K562 (cell line): ENCODE results near the gene PFDN2. TPM values are rescaled to one million over a fixed set of nuclear protein-coding genes. Genes with fewer than 3 reads are reported as not detected.

ENCODE experiments used
- ARID1B ChIP-seq: fragments of 450-650 bp; IDR thresholded peaks from 2 replicates; pipeline ENCODE4 v1.6.1; 2016; ENCODE audit warnings: antibody characterized with exemption, mild to moderate bottlenecking, inconsistent platforms
- E2F3 ChIP-seq: fragments of 250-450 bp; sonication (Bioruptor Pico); IDR thresholded peaks from 2 replicates; pipeline ENCODE4 v1.4.0; 2020; ENCODE audit warnings: mild to moderate bottlenecking
- ELK3 ChIP-seq: fragments of 450-650 bp; formaldehyde crosslinking; IDR thresholded peaks from 2 replicates; pipeline ENCODE4 v1.4.0; 2020; ENCODE audit warnings: mild to moderate bottlenecking
- EP400 ChIP-seq: fragments of 450-650 bp; IDR thresholded peaks from 2 replicates; pipeline ENCODE4 v1.6.1; 2017; ENCODE audit warnings: antibody characterized with exemption, mild to moderate bottlenecking, moderate library complexity
- FOXP1 ChIP-seq: sonication (generic); formaldehyde crosslinking; IDR thresholded peaks from 2 replicates; pipeline ENCODE4 v1.8.0; 2022; ENCODE audit warnings: mild to moderate bottlenecking, missing genetic modification reagents
- HMGN3 ChIP-seq: IDR thresholded peaks from 2 replicates; pipeline ENCODE4 v1.6.1; 2011; ENCODE audit warnings: borderline replicate concordance, low read depth, mild to moderate bottlenecking, mixed read lengths, low read length; ENCODE audit not compliant: insufficient read length; ENCODE audit errors: extremely low read depth
- HSF4 ChIP-seq: fragments of 250-450 bp; sonication (Bioruptor Pico); IDR thresholded peaks from 2 replicates; pipeline ENCODE4 v2.1.2; 2022; ENCODE audit warnings: mild to moderate bottlenecking, moderate library complexity, borderline replicate concordance
- ILK ChIP-seq: fragments of 450-650 bp; IDR thresholded peaks from 2 replicates; pipeline ENCODE4 v1.6.1; 2016; ENCODE audit warnings: missing genetic modification characterization, low read depth, mild to moderate bottlenecking, missing compliant biosample characterization, moderate library complexity, borderline replicate concordance
- IRF2 ChIP-seq: sonication (generic); formaldehyde crosslinking; IDR thresholded peaks from 2 replicates; pipeline ENCODE4 v1.8.1; 2022; ENCODE audit warnings: mild to moderate bottlenecking, missing genetic modification reagents
- L3MBTL2 ChIP-seq: fragments of 450-650 bp; IDR thresholded peaks from 2 replicates; pipeline ENCODE4 v1.6.1; 2016; ENCODE audit warnings: mild to moderate bottlenecking, moderate library complexity
- OTX1 ChIP-seq: fragments of 450-650 bp; formaldehyde crosslinking; IDR thresholded peaks from 2 replicates; pipeline ENCODE4 v1.4.0; 2022; ENCODE audit warnings: mild to moderate bottlenecking
- PCBP1 ChIP-seq: fragments of 200-400 bp; formaldehyde crosslinking; IDR thresholded peaks from 2 replicates; pipeline ENCODE4 v1.6.1; 2018; ENCODE audit warnings: mild to moderate bottlenecking, low read depth, low read length; ENCODE audit not compliant: poor library complexity, severe bottlenecking
- PHB ChIP-seq: fragments of 250-450 bp; sonication (Bioruptor Pico); IDR thresholded peaks from 2 replicates; pipeline ENCODE4 v1.5.0; 2021
- RBFOX2 ChIP-seq: fragments of 200-400 bp; formaldehyde crosslinking; IDR thresholded peaks from 2 replicates; pipeline ENCODE4 v1.6.1; 2017; ENCODE audit warnings: low read depth, mild to moderate bottlenecking, low read length, moderate library complexity
- RBM39 ChIP-seq: fragments of 200-400 bp; formaldehyde crosslinking; optimal IDR thresholded peaks from 2 replicates; pipeline ENCODE3; 2018; ENCODE audit warnings: low read depth, low read length
- TAF9B ChIP-seq: fragments of 450-650 bp; IDR thresholded peaks from 2 replicates; pipeline ENCODE4 v1.6.1; 2018; ENCODE audit warnings: mild to moderate bottlenecking; ENCODE audit not compliant: partially characterized antibody
- TBP ChIP-seq: optimal IDR thresholded peaks from 2 replicates; pipeline ENCODE3; 2011; ENCODE audit warnings: low read depth, low read length, improper control_type of control experiment
- TCF3 ChIP-seq: sonication (generic); formaldehyde crosslinking; IDR thresholded peaks from 2 replicates; pipeline ENCODE4 v1.4.0; 2020; ENCODE audit warnings: mild to moderate bottlenecking, missing genetic modification reagents
- YY1 ChIP-seq, 3 experiments: IDR thresholded peaks; 2 replicates each; pipeline ENCODE4 v1.6.1; 2011; ENCODE audit warnings: low read length in 2 of 3, mild to moderate bottlenecking in 2 of 3, moderate library complexity in 2 of 3, borderline replicate concordance in 1 of 3, control low read depth in 1 of 3, low read depth in 1 of 3; ENCODE audit not compliant: insufficient read depth in 3 of 3, insufficient replicate concordance in 2 of 3, control insufficient read depth in 1 of 3, insufficient read length in 1 of 3; ENCODE audit errors: extremely low read depth in 1 of 3
- ZNF124 ChIP-seq: sonication (generic); formaldehyde crosslinking; IDR thresholded peaks from 2 replicates; pipeline ENCODE4 v1.8.1; 2022; ENCODE audit warnings: missing genetic modification reagents
- polyA plus RNA-seq, 8 experiments: library from polyadenylated mRNA; depleted of rRNA in 4 of 8; stranded (reverse) in 5 of 8; unstranded in 3 of 8; fragments of >200 nt; fragmentation: Nextera tagmentation in 2 of 8; fragmentation: Illumina TruSeq in 1 of 8; extraction: Ambion mirVana in 2 of 8; extraction: Trizol in 1 of 8; gene quantifications; 2 replicates each; pipeline versions ENCODE4 v1.2.1 to v1.2.3, GENCODE V29; 2011 to 2014; ENCODE audit warnings: inconsistent platforms in 1 of 8, missing spikeins in 1 of 8
- total RNA-seq, 7 experiments: library from RNA; depleted of rRNA in 6 of 7; stranded (reverse); fragments of >200 nt in 6 of 7; fragmentation: Illumina TruSeq in 2 of 7; extraction: Trizol in 2 of 7; gene quantifications; 2 replicates each; pipeline versions ENCODE4 v1.2.1 to v1.2.3, GENCODE V29; 2011 to 2021; ENCODE audit warnings: low replicate concordance in 1 of 7
- TF ChIP-seq, protein P1 (sequence below): sonication (generic); formaldehyde crosslinking; IDR thresholded peaks from 2 replicates; pipeline ENCODE4 v1.8.0; 2022; ENCODE audit warnings: mild to moderate bottlenecking, missing genetic modification reagents, borderline replicate concordance
- TF ChIP-seq, protein P2 (sequence below): IDR thresholded peaks from 2 replicates; pipeline ENCODE4 v1.6.1; 2011; ENCODE audit warnings: borderline replicate concordance, low read depth, mild to moderate bottlenecking, moderate library complexity, low read length; ENCODE audit not compliant: insufficient read depth, poor library complexity, severe bottlenecking

The PFDN2 gene
- total and polyA plus RNA-seq, 9 of the 15 experiments (the other 6 are each of a cell fraction or from before 2014, with no cell fraction given): 50.2 to 361 (median 144) TPM

- TF ChIP-seq HSF4 (CRISPR knock-in tag) (peak; percentile 50; the same call in 1 of the 2 replicates), ZNF124 (CRISPR knock-in tag) (no peak), IRF2 (no peak), ILK (tag) (no peak), ARID1B (no peak), RBFOX2 (peak; percentile 79), FOXP1 (CRISPR knock-in tag) (peak; percentile 91), E2F3 (no peak), YY1 (IDR thresholded peaks at IDR 0.05; ENCODE audit: borderline replicate concordance in 1 of 3, control insufficient read depth in 1 of 3, extremely low read depth in 1 of 3, insufficient read depth in 3 of 3, insufficient read length in 1 of 3, insufficient replicate concordance in 2 of 3, low read depth in 1 of 3, low read length in 2 of 3) (peak; percentile 97 to 100 (median 99)), L3MBTL2 (peak; percentile 48), ELK3 (CRISPR knock-in tag) (no peak), RBM39 (no peak), TBP (peak; percentile 97), EP400 (peak; percentile 99), TAF9B (peak; percentile 98), HMGN3 (no peak), PHB (CRISPR knock-in tag) (no peak), TCF3 (CRISPR knock-in tag) (no peak), PCBP1 (no peak), OTX1 (CRISPR knock-in tag) (peak; percentile 72; the same call in 1 of the 2 replicates)
- TF ChIP-seq, protein P1, sequence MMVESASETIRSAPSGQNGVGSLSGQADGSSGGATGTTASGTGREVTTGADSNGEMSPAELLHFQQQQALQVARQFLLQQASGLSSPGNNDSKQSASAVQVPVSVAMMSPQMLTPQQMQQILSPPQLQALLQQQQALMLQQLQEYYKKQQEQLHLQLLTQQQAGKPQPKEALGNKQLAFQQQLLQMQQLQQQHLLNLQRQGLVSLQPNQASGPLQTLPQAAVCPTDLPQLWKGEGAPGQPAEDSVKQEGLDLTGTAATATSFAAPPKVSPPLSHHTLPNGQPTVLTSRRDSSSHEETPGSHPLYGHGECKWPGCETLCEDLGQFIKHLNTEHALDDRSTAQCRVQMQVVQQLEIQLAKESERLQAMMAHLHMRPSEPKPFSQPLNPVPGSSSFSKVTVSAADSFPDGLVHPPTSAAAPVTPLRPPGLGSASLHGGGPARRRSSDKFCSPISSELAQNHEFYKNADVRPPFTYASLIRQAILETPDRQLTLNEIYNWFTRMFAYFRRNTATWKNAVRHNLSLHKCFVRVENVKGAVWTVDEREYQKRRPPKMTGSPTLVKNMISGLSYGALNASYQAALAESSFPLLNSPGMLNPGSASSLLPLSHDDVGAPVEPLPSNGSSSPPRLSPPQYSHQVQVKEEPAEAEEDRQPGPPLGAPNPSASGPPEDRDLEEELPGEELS (CRISPR knock-in tag): no peak
- TF ChIP-seq, protein P2, sequence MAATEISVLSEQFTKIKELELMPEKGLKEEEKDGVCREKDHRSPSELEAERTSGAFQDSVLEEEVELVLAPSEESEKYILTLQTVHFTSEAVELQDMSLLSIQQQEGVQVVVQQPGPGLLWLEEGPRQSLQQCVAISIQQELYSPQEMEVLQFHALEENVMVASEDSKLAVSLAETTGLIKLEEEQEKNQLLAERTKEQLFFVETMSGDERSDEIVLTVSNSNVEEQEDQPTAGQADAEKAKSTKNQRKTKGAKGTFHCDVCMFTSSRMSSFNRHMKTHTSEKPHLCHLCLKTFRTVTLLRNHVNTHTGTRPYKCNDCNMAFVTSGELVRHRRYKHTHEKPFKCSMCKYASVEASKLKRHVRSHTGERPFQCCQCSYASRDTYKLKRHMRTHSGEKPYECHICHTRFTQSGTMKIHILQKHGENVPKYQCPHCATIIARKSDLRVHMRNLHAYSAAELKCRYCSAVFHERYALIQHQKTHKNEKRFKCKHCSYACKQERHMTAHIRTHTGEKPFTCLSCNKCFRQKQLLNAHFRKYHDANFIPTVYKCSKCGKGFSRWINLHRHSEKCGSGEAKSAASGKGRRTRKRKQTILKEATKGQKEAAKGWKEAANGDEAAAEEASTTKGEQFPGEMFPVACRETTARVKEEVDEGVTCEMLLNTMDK: no peak
Observed at GRCh38 chr1:161153682-161154337, 36.0 kb upstream of the PFDN2 start, which contains the start of gene UFC1 (continued).
